Measurements from ENCODE around the gene IGSF11.
"Not testable (repeated sequence)": the region's sequence is repeated elsewhere in the genome, so short reads cannot be mapped to it uniquely, and the experiment has no call there.

The IGSF11 gene, protein sequence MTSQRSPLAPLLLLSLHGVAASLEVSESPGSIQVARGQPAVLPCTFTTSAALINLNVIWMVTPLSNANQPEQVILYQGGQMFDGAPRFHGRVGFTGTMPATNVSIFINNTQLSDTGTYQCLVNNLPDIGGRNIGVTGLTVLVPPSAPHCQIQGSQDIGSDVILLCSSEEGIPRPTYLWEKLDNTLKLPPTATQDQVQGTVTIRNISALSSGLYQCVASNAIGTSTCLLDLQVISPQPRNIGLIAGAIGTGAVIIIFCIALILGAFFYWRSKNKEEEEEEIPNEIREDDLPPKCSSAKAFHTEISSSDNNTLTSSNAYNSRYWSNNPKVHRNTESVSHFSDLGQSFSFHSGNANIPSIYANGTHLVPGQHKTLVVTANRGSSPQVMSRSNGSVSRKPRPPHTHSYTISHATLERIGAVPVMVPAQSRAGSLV

DNA sequence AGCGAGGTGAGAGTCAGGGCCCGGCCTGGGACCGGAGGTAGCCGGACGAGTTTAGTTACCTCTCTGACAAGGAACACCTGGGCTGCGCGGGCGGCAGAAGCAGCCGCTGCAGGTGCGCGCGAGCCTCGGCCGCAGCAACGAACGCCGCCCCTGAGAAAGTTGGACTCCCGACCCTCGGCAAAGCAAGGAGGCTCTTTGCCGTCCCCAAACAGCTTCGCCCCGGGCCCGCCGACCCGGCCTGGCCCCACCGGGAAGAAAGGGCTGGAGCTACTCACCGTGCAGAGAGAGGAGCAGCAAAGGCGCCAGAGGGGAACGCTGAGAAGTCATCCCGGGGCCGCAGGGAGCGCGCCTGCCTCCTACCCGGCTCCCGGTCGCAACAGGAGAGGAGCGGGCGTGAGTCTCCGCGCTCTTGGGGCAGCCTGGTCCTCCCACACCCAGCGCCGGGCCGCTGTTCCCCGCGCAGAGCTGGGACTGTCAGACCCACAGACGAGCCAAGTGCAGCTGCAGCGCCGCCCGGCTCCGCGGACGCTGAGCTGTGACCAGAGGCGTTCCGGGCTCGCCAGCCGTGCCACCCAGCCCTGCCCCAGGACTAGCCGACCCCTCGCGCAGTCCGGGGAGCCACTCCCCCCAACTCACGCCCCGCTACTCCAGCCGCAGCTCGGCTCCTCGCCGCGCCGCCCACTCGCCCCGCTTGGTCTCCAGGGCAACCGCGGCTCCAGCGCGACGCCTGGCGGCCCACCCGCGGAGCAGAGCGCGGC lies at the start of gene IGSF11:
TSS of gene IGSF11 (minus strand) at position 591 of the 758 bp plus-strand sequence. CDS start at position 327, 264 bp downstream.
- no peak for FAIRE-seq

GRCh38 chr3:119080364-119080763 lies 45.7 kb upstream of the IGSF11 start:
- FAIRE-seq = no peak

DNA sequence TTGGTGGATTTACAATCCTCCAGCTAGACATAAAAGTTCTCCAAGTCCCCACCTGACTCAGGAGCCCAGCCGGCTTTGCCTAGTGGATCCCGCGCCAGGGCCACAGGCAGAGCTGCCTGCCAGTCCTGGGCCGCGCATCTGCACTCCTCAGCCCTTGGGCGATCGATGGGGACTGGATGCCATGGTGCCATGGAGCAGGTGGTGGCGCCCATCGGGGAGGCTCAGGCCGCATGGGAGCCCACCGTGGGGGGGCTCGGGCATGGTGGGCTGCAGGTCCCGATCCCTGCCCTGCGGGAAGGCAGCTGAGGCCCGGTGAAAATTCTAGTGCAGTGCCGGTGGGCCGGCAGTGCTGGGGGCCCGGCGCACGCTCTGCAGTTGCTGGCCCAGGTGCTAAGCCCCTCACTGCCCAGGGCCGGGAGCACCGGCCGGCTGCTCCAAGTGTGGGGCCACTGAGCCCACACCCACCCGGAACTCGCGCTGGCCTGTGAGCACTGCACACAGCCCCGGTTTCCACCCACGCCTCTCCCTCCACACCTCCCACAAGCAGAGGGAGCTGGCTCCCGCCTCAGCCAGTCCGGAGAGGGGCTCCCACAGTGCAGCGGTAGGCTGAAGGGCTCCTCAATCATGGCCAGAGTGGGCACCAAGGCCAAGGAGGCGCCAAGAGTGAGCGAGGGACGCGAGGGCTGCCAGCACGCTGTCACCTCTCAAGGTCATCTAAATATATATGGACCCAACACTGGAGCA lies 38.8 kb upstream of the IGSF11 start:
- FAIRE-seq = no peak

DNA sequence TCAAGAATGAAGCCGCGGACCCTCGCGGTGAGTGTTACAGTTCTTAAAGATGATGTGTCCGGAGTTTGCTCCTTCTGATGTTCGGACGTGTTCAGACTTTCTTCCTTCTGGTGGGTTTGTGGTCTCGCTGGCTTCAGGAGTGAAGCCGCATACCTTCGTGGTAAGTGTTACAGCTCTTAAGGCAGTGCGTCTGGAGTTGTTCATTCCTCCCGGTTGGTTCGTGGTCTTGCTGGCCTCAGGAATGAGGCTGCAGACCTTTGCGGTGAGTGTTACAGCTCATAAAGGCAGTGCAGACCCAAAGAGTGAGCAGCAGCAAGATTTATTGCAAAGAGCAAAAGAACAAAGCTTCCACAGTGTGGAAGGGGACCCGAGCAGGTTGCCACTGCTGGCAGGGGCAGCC lies 37.8 kb upstream of the IGSF11 start:
- FAIRE-seq = not testable (repeated sequence)

DNA sequence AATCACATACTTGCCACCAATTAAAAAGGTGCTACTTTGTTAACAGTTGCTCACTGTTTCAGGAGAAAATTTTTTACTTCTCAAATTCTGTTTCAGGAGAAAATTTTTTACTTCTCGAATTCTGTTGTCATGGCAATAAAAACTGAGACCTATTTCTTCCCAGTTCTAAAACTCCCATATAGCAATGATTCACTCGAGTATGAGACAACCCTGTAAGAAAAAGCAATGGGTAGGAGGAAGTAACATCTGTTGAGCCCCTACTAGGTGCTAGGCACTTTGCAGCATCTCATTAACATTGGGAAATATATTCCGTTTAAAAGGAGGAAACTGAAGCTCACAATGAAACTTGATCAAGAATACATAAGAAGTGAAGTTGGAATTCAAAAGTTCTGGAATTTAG lies 35.1 kb upstream of the IGSF11 start:
- FAIRE-seq = no peak

- FAIRE-seq = no peak
Observed at GRCh38 chr3:119063471-119063870, 28.8 kb upstream of the IGSF11 start.

- no peak for FAIRE-seq
Observed at GRCh38 chr3:119062892-119063291, 28.2 kb upstream of the IGSF11 start.

DNA sequence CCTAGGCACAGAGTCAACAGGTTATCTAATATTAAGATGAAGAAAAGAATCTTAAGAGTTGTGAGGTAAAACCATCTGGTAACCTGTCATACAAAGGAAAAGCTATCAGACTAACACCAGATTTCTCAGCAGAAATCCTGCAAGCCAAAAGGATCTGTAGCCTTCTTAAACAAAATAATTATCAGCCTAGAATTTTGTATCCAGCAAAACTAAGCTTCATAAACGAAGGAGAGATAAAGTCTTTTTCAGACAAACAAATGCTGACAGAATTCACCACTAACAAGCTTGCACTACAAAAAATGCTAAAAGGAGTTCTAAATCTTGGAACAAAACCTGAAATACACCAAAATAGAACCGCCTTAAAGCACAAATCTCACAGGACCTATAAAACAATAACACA lies 9.9 kb upstream of the IGSF11 start:
- FAIRE-seq = no peak

- FAIRE-seq = no peak
Observed at GRCh38 chr3:119042162-119042561, 7.5 kb upstream of the IGSF11 start.

DNA sequence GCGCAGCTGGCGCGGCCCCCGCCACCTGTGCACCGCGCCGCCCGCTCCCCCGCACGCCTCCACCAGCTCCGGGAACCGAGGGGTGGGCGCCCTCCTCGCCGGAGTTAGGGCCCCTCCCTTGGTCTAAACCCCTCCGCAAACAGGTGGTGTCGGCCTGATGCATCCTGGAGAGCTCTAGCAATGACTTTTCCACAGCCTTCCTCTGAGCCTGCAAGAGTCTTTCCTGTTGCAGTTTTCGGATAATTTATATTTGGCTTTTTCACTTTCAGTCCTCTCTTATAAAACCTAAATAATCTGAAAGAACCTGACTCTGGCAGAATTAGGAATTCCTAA lies 334 bp upstream of the IGSF11 start:
- no peak for FAIRE-seq

- no peak for FAIRE-seq
Observed at GRCh38 chr3:119033393-119034255, 1.0 kb downstream of the IGSF11 start.

DNA sequence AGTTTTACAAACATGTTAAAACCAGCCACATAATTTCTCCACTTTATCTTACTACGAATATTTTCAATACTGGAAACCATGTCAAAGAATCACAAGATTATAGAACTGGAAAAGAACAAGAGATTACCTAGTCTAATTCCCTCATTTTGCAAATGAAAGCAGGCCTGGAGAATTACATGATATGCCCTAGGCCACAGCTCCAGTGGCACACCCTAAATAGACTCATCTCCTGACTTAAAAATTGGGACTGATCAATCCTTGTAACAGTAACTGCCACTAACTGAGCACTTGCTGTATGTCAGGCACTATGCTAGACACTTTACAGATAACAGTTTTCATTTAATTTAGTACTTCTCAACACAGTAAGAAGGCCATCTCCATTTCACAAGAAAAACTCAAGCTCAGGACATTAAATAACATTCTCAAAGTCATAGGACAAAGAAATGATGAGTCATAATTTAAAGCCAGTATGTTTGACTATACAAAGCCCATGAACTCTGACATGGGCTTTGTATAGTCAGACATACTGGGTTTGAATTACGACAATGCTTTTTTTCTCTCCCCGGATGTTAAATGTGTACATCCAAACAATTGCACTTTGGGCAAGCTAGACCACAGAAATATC lies 9.4 kb downstream of the IGSF11 start:
- FAIRE-seq = no peak

DNA sequence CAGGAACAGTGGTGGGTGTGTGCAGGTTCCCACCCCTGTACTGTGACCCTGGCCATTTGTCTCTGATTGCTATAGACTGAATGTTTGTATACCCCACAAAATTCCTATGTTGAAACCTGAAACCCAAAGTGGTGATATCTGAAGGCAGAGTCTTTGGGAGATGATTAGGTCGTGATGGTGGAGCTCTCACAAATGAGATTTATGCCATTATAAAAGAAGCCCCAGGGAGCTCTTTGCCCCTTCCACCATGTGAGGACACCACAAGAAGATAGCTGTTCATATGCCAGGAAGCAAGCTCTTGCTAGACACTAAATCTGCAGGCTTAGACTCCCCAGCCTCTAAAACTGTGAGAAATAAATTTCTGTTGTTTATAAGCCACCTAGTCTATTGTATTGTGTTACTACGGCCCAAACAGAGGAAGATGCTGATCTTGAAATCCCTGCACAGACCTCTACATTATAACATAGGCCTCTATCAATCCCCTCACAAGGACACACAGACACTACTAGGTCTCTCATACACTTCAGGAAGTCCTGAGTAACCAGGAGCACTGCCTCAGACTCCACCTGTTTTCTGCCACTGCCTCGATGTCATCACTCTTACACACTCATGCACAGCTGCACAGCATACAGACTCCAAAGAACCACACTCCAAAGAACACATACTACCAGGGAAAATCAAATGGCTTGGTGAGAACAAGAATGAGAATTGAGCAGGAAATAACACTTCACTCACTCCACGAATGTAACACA lies 14.7 kb downstream of the IGSF11 start:
- no peak for FAIRE-seq

DNA sequence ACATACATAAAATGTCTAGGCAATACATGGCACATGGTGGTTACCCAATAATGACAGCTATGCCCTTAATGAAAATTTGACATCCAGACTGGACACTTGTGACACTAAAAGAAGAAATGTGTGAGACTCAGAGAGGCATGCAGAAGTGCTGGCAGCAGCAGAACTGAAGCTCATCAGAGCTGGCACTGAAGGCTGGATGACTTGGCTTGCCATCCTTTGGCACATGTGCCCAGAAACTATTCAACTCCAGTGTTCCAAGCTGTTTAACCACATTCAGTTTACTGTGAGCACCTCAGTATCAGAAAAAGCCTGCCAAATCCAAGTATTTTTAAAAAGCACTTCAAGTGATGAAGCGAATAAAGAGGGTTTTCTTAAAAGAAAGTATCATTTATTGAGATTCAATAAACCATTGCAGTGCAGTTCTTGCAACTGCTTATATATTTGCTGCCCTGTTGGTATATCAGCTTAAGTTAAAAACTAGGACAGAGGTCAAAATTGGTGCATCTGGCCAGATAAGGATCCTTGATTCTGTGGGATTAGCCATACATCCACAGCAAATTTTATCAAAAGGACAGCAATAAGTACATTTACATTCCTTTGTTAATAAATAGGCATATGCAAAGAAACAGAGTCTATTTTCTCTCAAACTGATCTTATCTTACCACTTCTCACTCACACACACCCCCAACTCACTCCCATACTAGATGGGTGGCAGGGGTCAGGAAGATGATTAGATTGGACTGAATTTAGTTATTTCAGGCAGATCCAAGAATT lies 15.8 kb downstream of the IGSF11 start:
- no peak for FAIRE-seq

- no peak for FAIRE-seq
Observed at GRCh38 chr3:119015942-119016341, 18.7 kb downstream of the IGSF11 start.

GRCh38 chr3:119013951-119014350 lies 20.7 kb downstream of the IGSF11 start:
- FAIRE-seq = no peak

- no peak for FAIRE-seq
Observed at GRCh38 chr3:119011528-119011927, 23.1 kb downstream of the IGSF11 start.

GRCh38 chr3:118997190-118997589 lies 37.5 kb downstream of the IGSF11 start:
- FAIRE-seq = no peak

DNA sequence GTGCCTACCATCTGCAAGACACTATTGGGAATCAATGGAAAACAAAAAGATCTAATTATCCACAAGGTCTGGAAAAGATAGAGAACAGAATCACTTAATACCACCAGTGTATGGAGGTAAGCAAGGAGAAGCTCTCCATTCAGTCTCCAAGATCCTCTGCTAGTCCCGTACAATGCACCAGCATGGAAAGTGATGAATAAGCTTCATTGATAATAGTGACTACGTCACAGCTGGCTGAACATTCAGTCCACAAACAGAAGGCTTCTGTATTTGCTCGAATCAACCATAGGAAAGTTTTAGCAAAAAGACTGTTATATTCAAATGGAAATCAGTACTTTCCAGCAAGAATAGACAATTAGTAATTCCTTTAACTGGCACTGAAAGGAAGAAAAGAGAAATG lies 42.9 kb downstream of the IGSF11 start:
- no peak for FAIRE-seq

GRCh38 chr3:118990823-118991560 lies 43.7 kb downstream of the IGSF11 start:
- FAIRE-seq = no peak

Data from TTC549 (cell line).